NT2/D1 (cell line): ENCODE data around the gene PAXX.

ENCODE experiments used
- YY1 ChIP-seq: IDR thresholded peaks from 2 replicates; pipeline ENCODE4 v1.6.1; 2011; ENCODE audit not compliant: insufficient read length, insufficient read depth
- ZNF274 ChIP-seq: IDR thresholded peaks from 2 replicates; pipeline ENCODE4 v1.6.1; 2011; ENCODE audit warnings: mild to moderate bottlenecking, low read depth, low read length

GRCh38 chr9:136974817-136975535, 17.2 kb upstream of the PAXX start:
- no peak for TF ChIP-seq ZNF274
- TF ChIP-seq YY1, result no peak
